Amygdala (tissue), 56 donors: ENCODE data around the gene CPNE1.
A peak's percentile ranks its signal among the peaks of the same experiment; 100 is the strongest.
"Not testable (repeated sequence)": the region's sequence is repeated elsewhere in the genome, so short reads cannot be mapped to it uniquely, and the experiment has no call there.

Source experiments
- DNase-seq, 56 donors: peaks; one replicate each; lab custom pipeline; 2025; lab: John Stamatoyannopoulos, UW

The CPNE1 gene

GRCh38 chr20:35698298-35699126, 33.8 kb upstream of the CPNE1 start:
- DNase-seq: peak in 2 of 56 donors; percentile 4 to 62

- no peak for DNase-seq
Measured at GRCh38 chr20:35697696-35698297, 33.1 kb upstream of the CPNE1 start.

GRCh38 chr20:35695978-35696377, 31.3 kb upstream of the CPNE1 start:
- DNase-seq: no peak

- DNase-seq: no peak
Measured at GRCh38 chr20:35695245-35695749, 30.6 kb upstream of the CPNE1 start.

GRCh38 chr20:35690265-35690664, 25.6 kb upstream of the CPNE1 start:
- DNase-seq: no peak

GRCh38 chr20:35686872-35687271, 22.2 kb upstream of the CPNE1 start:
- peak in 2 of 56 donors; percentile 2 for DNase-seq

- DNase-seq: not testable (repeated sequence)
Measured at GRCh38 chr20:35685368-35685767, 20.7 kb upstream of the CPNE1 start.

GRCh38 chr20:35681960-35682359, 17.3 kb upstream of the CPNE1 start:
- DNase-seq: no peak

- no peak for DNase-seq
Measured at GRCh38 chr20:35680452-35681183, 15.9 kb upstream of the CPNE1 start.

GRCh38 chr20:35674921-35675320, 10.2 kb upstream of the CPNE1 start:
- DNase-seq: no peak

- DNase-seq: no peak
Measured at GRCh38 chr20:35673884-35674283, 9.2 kb upstream of the CPNE1 start.

GRCh38 chr20:35669681-35670080, 5.0 kb upstream of the CPNE1 start:
- no peak for DNase-seq

GRCh38 chr20:35669221-35669620, 4.5 kb upstream of the CPNE1 start:
- no peak for DNase-seq

- no peak for DNase-seq
Measured at GRCh38 chr20:35665949-35666288, 1.2 kb upstream of the CPNE1 start.

- DNase-seq: peak in 31 of 56 donors; percentile 5 to 47 (median 27)
Measured at GRCh38 chr20:35663516-35664465, 909 bp downstream of the CPNE1 start.

GRCh38 chr20:35662551-35662950, 2.1 kb downstream of the CPNE1 start:
- DNase-seq: no peak

- no peak for DNase-seq
Measured at GRCh38 chr20:35661908-35662307, 2.8 kb downstream of the CPNE1 start.

GRCh38 chr20:35661053-35661452, 3.6 kb downstream of the CPNE1 start:
- DNase-seq: no peak

GRCh38 chr20:35660122-35660937, 4.4 kb downstream of the CPNE1 start:
- no peak for DNase-seq
